HG02610 (cell line): ENCODE results near the gene KIFAP3.
"Not testable (repeated sequence)": the region's sequence is repeated elsewhere in the genome, so short reads cannot be mapped to it uniquely, and the experiment has no call there.

Experiments
- ATAC-seq: cut with Tn5 transposase; IDR thresholded peaks from one replicate; pipeline ENCODE4 v1.9.1; 2021; ENCODE audit warnings: mild to moderate bottlenecking, moderate library complexity; ENCODE audit not compliant: unreplicated experiment

Gene KIFAP3

GRCh38 chr1:170074250-170075157 is at the start of gene KIFAP3:
KIFAP3 (minus strand) TSS chr1:170074695; CDS start chr1:170074467, 228 bp downstream.
- ATAC-seq = peak; percentile 98

GRCh38 chr1:170122366-170122765 is 47.9 kb upstream of the KIFAP3 start:
- ATAC-seq = no peak

- ATAC-seq = no peak
Observed at GRCh38 chr1:170114906-170115305, 40.4 kb upstream of the KIFAP3 start.

- not testable (repeated sequence) for ATAC-seq
Observed at GRCh38 chr1:170113140-170113539, 38.6 kb upstream of the KIFAP3 start.

GRCh38 chr1:170097449-170097948 is 23.0 kb upstream of the KIFAP3 start:
- ATAC-seq = no peak

- ATAC-seq = no peak
Observed at GRCh38 chr1:170096806-170097340, 22.4 kb upstream of the KIFAP3 start.

GRCh38 chr1:170095976-170096748 is 21.7 kb upstream of the KIFAP3 start:
- no peak for ATAC-seq

- not testable (repeated sequence) for ATAC-seq
Observed at GRCh38 chr1:170094697-170095616, 20.5 kb upstream of the KIFAP3 start.

GRCh38 chr1:170086399-170087032 is 12.0 kb upstream of the KIFAP3 start:
- ATAC-seq = no peak

GRCh38 chr1:170085091-170085490 is 10.6 kb upstream of the KIFAP3 start:
- no peak for ATAC-seq

- ATAC-seq = no peak
Observed at GRCh38 chr1:170078610-170079189, 4.2 kb upstream of the KIFAP3 start.

GRCh38 chr1:170077926-170078325 is 3.4 kb upstream of the KIFAP3 start:
- no peak for ATAC-seq

- ATAC-seq = not testable (repeated sequence)
Observed at GRCh38 chr1:170076952-170077351, 2.5 kb upstream of the KIFAP3 start.

GRCh38 chr1:170076199-170076598 is 1.7 kb upstream of the KIFAP3 start:
- no peak for ATAC-seq

GRCh38 chr1:170075186-170075585 is 691 bp upstream of the KIFAP3 start:
- no peak for ATAC-seq

- ATAC-seq = no peak
Observed at GRCh38 chr1:170073893-170074249, 624 bp downstream of the KIFAP3 start.

- no peak for ATAC-seq
Observed at GRCh38 chr1:170071378-170071777, 3.1 kb downstream of the KIFAP3 start.

- no peak for ATAC-seq
Observed at GRCh38 chr1:170068923-170069322, 5.6 kb downstream of the KIFAP3 start.

- ATAC-seq = peak; percentile 38
Observed at GRCh38 chr1:170067253-170067819, 7.2 kb downstream of the KIFAP3 start.
